HS-5 (cell line): ENCODE data around the gene IGF2R.
"Not testable (repeated sequence)": the region's sequence is repeated elsewhere in the genome, so short reads cannot be mapped to it uniquely, and the experiment has no call there.

Source experiments
- DNase-seq: peaks from one replicate; pipeline ENCODE4 v3.0.0-alpha.2; 2012; ENCODE audit warnings: low read depth

Gene IGF2R

DNA sequence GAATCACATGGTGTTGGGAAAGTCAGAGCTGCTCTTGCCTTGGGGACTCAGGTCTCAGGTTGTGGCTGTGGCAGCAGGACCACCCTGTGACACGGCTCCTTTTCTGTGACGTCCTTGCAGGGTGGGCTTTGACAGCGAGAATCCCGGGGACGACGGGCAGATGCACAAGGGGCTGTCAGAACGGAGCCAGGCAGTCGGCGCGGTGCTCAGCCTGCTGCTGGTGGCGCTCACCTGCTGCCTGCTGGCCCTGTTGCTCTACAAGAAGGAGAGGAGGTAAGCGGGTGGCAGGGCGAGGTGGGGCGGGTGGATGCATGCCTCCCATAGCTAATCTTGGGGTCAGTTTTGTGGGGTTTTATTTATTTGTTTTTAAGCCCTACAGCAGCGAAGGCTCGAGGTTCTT is 133.5 kb downstream of the IGF2R start:
- DNase-seq, result no peak

DNA sequence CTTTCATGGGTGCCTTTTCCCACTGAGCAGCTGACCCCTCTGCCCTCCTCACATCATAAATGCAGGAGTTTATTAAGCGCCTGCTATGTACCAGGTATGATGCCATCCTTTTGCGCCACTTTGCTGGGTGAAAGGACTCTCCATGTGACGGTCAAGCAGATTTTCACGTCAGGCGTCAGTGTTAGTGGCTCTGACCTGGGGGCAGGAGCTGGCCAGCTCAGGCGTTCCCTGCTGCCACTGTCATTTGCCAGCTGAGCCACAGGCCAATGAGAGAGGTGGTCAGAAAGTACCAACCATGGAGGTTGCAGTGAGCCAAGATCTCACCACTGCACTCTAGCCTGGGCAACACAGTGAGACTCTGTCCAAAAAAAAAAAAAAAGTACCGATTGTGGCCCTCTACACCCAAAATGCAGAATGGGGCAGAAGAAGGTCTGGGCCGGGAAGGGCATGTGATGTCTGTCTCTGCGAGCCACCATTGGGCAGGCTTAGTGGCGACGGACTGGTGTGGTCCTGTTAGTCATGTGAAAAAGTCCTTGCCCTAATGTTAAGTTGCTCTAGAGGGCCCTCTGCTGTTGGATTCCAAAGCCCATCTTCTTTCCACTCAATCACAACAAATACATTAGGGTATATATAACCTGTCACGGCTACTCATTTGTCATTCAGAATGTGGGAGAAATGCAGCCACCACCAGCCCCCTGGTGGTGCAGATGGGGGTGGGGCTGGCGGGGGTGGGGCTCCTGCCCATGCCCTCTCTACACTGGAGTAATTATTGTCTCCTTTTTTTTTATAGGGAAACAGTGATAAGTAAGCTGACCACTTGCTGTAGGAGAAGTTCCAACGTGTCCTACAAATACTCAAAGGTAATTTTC is 134.3 kb downstream of the IGF2R start:
- DNase-seq, result no peak

DNA sequence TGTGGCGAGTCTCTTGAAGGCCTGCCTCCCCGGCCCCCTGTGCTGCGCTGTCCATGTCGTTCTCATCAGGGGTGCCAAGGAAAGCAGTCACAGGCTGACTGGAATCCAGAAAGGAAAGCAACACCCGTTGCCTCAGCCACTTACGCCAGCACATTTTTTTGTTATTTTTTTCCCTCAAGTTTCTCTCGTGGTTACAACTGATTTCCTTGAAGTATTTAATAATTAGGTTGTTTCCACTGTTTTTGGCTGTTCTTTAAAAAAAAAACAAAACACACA is 134.9 kb downstream of the IGF2R start:
- DNase-seq, result no peak

DNA sequence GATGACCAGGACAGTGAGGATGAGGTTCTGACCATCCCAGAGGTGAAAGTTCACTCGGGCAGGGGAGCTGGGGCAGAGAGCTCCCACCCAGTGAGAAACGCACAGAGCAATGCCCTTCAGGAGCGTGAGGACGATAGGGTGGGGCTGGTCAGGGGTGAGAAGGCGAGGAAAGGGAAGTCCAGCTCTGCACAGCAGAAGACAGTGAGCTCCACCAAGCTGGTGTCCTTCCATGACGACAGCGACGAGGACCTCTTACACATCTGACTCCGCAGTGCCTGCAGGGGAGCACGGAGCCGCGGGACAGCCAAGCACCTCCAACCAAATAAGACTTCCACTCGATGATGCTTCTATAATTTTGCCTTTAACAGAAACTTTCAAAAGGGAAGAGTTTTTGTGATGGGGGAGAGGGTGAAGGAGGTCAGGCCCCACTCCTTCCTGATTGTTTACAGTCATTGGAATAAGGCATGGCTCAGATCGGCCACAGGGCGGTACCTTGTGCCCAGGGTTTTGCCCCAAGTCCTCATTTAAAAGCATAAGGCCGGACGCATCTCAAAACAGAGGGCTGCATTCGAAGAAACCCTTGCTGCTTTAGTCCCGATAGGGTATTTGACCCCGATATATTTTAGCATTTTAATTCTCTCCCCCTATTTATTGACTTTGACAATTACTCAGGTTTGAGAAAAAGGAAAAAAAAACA is 136.1 kb downstream of the IGF2R start:
- DNase-seq, result no peak

DNA sequence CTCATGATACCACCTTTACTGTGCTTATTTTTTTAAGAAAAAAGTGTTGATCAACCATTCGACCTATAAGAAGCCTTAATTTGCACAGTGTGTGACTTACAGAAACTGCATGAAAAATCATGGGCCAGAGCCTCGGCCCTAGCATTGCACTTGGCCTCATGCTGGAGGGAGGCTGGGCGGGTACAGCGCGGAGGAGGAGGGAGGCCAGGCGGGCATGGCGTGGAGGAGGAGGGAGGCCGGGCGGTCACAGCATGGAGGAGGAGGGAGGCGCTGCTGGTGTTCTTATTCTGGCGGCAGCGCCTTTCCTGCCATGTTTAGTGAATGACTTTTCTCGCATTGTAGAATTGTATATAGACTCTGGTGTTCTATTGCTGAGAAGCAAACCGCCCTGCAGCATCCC is 137.1 kb downstream of the IGF2R start:
- no peak for DNase-seq

DNA sequence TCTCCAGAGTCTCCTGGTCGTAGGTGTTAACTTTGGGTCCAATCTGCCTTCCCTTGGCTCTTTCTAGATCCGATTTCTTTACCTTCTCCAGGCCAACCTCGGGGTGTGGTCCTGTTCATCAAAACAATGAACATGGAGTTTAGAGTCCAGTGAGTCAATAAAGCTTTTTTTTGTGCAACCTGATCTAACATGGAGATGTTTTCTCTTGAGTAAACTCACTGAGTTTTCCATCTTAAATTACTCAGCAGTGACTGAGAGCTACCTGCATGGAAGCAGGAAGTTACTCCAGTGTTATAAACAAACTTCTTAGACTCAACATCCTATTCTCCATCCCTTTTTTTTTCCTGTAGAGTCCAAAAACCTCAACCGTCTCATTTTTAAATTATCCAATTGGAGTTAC is 137.8 kb downstream of the IGF2R start:
- DNase-seq, result no peak

DNA sequence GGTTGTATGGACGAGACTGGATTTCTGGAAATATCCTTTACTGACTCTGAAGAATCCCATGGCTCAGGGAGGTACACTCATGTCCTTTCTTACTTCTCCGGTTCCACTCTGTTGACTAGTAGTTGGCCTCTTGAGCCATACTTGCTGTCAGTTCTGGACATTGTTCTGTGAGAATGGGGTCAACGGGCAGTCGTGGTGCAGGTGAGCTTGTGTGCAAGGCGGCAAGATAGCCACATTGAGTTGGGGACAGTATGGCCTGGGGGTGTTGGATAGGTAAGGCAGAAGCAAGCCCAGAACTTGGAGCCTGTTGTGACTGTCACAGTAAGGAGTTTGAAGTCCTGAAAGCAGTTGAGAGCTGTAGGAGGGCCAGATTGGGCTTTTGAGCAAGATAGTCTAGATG is 139.2 kb downstream of the IGF2R start:
- DNase-seq, result no peak

DNA sequence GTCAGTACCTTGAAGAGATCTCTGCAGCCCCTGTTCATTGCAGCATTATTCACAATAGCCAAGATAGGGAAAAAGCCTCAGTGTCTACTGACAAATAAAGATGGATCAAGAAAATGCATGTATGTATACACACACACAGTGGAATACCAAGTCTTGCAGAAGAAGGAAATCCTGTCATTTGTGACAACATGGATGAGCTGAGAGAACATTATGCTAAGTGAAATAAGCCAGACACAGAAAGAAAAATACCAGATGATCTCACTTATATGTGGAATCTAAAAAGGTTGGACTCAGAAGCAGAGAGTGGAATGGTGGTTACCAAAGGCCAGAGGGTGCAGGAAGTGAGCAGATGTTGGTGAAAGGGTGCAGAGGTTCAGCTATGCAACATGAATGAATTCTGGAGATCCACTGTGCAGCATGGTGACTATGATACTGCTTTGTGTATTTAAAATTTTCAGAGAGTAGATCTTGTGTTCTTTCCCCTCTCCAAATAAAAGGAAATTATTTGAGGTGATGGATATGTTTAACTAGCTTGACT is 141.8 kb downstream of the IGF2R start:
- no peak for DNase-seq

DNA sequence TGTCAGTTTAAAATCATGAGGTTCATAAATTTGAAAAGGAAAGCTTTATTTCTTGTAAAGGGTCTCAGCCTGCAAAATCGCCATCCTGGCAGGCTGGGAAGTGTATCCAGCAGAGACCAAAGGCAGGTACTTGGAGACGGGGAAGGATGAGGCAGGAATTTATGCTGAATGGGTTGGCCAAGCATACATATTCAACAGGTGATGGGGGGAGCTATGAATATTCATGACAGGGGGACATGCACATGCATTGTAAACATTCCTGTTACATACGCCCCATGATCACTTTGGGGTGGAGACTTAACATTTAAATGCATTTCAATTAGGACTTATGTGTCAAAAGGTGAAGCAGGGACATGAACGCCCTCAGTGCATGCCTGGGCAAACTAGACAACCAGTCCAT is 142.9 kb downstream of the IGF2R start:
- DNase-seq, result no peak

DNA sequence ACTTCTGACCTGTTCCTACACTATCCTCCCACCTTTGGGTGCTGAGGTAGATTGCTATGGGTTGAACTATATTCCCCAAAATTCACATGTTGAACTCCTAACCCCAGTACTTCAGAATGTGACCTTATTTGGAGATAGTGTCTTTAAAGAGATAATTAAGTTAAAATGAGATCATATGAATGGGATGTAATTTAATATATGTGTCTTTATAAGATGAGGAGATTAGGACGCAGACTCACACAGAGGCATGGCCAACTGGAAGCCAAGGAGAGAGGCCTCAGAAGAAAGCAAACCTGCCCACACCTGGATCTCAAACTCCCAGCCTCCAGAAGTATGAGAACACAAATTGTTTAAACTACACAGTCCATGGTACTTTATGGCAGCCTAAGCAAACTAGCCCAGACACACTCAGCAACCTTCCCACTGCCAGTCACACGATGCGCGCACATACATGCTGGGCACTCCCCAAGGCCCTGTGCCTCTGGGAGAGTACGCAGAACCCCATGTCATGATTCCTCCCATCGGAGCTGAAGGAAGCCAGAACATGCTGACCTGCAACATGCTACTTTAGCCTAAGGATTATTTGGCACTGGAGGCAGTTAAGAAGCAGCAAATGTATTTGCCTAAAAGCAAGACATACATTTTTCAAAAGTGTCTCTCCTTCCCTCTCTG is 143.9 kb downstream of the IGF2R start:
- no peak for DNase-seq

DNA sequence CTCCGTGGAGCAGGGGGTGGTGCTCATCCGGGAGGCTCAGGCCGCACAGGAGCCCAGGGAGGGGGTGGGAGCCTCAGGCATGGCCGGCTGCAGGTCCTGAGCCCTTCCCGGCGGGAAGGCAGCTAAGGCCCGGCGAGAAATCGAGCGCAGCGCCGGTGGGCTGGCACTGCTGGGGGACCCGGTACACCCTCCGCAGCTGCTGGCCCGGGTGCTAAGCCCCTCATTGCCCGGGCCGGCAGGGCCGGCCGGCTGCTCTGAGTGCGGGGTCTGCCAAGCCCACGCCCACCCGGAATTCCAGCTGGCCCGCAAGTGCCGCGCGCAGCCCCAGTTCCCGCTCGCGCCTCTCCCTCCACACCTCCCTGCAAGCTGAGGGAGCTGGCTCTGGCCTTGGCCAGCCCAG is 145.7 kb downstream of the IGF2R start:
- DNase-seq, result not testable (repeated sequence)

DNA sequence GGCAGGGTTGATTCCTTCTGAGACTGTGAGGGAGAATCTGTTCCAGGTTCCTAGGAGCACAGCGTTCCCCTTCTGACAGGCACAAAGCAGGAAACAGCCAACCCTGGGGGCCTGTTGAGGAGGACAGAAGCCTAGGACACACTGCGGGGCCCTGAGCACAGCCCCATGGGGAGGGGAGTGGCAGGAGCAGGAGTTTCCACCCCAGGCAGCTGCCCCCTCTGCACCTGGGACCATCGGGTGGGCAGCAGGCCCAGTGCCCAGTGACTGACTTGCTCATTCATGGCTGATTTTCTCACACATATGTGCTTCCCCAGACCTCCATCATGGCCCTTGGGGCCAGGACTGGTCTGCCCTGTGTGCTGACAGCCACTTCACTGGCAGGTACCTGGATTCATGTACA is 146.5 kb downstream of the IGF2R start:
- DNase-seq, result no peak

DNA sequence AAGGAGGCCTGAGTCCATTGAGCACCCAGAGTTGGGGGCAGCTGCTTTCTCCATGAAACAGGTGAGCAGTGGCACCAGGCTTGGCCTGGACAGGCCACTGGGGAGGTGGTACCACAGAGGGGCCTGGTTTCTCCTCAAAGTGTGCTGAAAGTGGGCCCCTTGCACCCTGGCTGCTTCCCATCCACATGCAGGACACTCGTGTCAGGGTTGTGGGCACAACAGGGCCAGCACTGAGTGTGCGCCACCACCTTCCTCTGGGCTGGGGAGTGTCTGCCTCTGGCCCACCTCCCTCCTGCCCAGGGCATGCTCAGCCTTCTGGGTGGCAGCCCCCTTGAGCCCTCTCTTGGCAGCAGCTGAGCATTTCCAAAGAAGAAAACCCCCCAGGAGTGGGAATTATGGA is 147.5 kb downstream of the IGF2R start:
- no peak for DNase-seq

DNA sequence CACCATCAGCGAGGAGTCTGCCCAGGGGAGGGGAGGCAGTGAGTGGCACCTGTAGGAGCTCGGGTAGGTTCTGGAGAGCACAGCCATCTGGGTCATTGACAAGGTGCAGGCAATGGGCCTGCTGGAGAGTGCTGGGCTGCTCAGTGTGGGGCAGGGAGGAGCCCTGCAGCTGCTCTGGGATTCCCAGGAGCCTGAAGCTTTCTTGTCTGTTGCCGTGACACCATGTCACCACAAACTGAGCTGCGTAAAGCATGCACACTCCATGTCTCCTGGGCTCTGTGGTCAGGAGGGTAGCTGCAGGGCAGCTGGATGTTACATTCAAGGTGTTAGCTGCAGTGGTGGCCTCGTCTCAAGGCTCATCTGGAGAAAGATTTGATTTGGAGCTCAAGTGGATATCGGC is 148.3 kb downstream of the IGF2R start:
- no peak for DNase-seq

DNA sequence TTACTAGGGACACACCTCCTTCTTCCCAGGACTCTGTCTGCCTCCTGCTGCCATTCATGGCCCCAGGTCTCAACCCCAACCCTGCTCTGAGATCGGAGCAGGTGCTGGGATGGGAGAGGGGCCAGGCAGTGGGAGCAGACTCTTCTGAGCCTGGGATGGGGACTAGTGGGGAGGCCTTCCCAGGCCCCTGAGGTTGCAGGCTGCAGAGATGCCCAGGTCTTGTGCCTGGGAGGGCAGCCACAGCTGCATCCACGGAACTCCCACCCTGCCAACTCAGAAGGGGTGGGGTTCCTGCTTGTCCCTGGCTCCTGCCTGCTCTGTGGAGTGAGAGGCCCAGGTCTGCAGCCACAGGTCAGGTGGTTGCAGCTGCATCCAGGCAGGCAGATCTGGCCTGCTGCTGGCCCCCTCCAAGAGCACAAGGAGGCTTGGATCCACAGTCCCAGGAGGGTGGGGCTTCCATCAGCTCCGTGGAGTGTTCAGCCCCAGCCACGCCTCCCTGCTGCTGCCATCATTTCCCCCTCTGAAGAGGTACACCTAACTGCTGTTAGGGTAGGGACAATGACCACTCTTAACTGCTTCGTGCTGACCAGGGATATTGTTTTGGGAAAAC is 149.8 kb downstream of the IGF2R start:
- DNase-seq, result no peak

DNA sequence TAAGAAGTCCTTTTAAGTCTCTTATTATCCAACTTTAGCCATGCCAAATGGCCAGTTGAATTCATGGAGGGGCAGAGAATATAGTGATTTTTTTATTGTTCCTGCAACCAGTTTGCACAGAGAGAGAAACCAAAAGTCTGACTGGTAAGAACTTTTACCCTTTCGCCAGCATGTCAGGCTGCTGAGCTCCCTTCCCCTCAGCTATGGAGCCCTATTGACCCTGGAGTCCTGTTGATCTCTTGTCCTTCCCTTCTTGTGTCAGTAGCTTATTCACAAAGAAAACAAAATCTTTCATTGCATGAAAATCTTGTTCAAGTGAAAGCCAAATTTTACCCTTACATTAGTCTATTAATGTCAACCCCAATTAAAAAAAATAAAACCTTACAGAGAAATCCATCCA is 151.2 kb downstream of the IGF2R start:
- DNase-seq, result no peak

DNA sequence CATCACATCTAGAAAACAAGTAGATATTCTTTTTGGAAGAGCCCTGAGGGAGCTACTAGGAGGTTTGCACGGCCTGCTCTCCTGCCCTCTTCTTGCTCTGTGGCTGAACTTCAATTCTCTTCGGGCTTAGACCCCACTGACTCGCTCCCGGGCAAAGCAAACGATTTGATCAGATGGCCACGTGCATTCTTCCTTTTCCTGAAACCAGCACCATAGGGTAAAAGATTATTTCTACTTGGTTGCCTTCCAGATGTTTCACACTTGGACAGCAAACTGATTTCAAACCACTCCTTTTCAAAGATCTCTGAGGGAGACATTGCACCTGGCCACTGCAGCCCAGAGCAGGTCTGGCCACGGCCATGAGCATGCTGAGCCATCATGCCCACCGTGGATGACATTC is 152.7 kb downstream of the IGF2R start, which contains the start of gene SLC22A1:
TSS of gene SLC22A1 (plus strand) at position 258 of the 400 bp plus-strand sequence. CDS start at position 379, 121 bp downstream.
- DNase-seq, result no peak

DNA sequence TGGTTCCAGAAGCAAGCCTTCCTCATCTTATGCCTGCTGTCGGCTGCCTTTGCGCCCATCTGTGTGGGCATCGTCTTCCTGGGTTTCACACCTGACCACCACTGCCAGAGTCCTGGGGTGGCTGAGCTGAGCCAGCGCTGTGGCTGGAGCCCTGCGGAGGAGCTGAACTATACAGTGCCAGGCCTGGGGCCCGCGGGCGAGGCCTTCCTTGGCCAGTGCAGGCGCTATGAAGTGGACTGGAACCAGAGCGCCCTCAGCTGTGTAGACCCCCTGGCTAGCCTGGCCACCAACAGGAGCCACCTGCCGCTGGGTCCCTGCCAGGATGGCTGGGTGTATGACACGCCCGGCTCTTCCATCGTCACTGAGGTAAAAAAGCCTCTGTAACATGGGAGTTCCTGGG is 153.1 kb downstream of the IGF2R start:
- no peak for DNase-seq

DNA sequence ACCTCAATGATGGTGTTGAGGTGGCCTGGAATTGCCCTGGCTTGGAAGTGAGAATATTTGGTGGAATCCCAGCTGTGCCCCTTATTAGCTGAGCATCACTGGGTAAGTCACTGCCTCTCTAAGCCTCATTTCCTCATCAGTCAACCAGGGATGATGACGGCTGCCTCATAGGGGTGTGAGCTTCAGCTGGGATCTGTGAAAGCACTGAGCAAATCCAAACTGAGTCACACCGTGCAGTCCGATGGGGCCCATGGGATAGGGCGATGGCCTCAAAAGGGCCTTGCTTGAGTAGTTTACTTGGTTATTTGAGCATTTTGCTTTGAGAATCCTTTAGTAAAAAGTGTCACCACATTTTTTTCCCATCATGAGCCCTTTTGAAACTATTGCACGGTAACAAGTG is 153.9 kb downstream of the IGF2R start:
- no peak for DNase-seq

DNA sequence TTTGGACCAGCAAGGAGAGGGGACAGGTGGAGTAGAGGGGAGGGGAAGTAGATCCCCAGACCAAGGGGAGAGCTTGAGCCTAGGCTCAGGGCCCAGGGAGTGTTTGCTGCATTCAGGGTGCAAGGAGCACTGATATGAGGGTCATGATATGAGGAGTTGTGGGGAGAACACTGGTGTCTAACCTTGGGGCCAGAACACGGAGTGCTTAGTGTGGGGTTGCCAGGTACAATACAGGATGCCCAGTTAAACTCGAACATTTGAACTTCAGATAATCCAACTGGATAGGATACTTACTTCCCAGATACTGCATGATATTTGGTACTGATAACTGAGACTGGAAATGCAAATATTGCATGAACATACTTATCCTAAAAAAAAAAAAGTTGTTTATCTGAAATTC is 155.1 kb downstream of the IGF2R start:
- DNase-seq, result no peak

DNA sequence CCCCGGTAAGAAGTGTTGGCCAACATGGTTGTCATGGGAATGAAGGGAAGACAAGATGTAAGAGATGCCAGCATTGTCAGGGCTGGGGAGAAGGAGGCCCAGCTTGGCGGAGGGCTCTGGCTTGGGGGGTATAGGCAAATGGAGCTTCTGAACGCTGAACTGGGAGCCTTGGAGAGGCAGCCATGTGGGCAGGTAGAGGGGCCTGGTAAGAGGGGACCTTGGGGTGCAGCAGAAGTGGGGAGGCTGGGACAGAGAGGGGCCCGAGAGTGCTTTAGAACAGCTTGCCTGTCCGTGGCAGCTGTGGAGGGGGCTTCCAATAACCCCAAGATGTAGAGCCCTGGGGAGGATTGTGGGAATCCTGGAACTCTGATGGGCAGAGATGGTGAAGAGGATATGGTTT is 155.7 kb downstream of the IGF2R start:
- DNase-seq, result no peak

DNA sequence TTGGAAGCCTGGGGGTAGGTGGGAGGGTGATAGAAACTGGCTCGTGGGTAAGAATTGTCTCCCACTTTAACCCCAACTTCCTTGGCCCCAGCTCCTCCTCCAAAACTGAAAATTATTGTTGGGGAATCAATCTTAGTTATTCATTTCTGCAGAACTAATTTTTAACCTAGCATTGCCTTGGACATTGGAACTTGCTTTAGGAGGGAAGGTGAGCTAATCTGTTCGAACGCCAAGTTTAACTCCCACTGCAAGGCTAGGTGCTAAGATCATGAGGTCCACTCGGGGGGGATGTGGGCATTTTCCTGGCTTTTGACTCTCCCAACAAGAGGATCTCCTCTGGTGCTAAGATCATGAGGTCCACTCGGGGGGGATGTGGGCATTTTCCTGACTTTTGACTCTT is 156.2 kb downstream of the IGF2R start:
- not testable (repeated sequence) for DNase-seq
